Mucosa of stomach (tissue), 1 donor: ENCODE data around the gene LBX1.

Experiments
- H3K27me3 ChIP-seq: one replicate; pipeline ENCODE4 v1.7.0; 2013; ENCODE audit warnings: mild to moderate bottlenecking, low read length; ENCODE audit not compliant: control insufficient read depth, insufficient read depth
- H3K36me3 ChIP-seq: one replicate; pipeline ENCODE4 v1.7.0; 2013; ENCODE audit warnings: low read length; ENCODE audit not compliant: control insufficient read depth, insufficient read depth
- H3K4me1 ChIP-seq: one replicate; pipeline ENCODE4 v1.7.0; 2013; ENCODE audit warnings: mild to moderate bottlenecking, low read length; ENCODE audit not compliant: control insufficient read depth, insufficient read depth
- H3K4me3 ChIP-seq: one replicate; pipeline ENCODE4 v1.7.0; 2013; ENCODE audit warnings: low read length
- H3K9ac ChIP-seq: one replicate; pipeline ENCODE4 v1.7.0; 2013; ENCODE audit warnings: mild to moderate bottlenecking, low read length, moderate library complexity
- H3K9me3 ChIP-seq: one replicate; pipeline ENCODE4 v1.7.0; 2013; ENCODE audit warnings: mild to moderate bottlenecking, low read length, moderate library complexity; ENCODE audit not compliant: control insufficient read depth
- donor health status: Pancreatic carcinoma.

The LBX1 gene

GRCh38 chr10:101221549-101221948 lies 7.7 kb downstream of the LBX1 start:
- Histone ChIP-seq H3K9me3 (no peaks in the 10 kb centered on the region), H3K9ac (no peak overlapping the region), H3K27me3 (peaks cover 100% of the 10 kb centered on the region), H3K4me1 (peaks cover 31% of the 10 kb centered on the region), H3K36me3 (no peaks in the 10 kb centered on the region), H3K4me3 (no peak overlapping the region)

- no peaks in the 10 kb centered on the region for H3K9me3 ChIP-seq
- no peak overlapping the region for H3K4me3 ChIP-seq
- H3K27me3 ChIP-seq: peaks cover 100% of the 10 kb centered on the region
- H3K36me3 ChIP-seq: no peaks in the 10 kb centered on the region
- no peak overlapping the region for H3K9ac ChIP-seq
- H3K4me1 ChIP-seq: peaks cover 37% of the 10 kb centered on the region
Observed at GRCh38 chr10:101219946-101220451, 9.3 kb downstream of the LBX1 start.

- H3K4me3 ChIP-seq: no peak overlapping the region
- H3K4me1 ChIP-seq: peaks cover 39% of the 10 kb centered on the region
- H3K36me3 ChIP-seq: no peaks in the 10 kb centered on the region
- H3K27me3 ChIP-seq: peaks cover 99% of the 10 kb centered on the region
- H3K9me3 ChIP-seq: no peaks in the 10 kb centered on the region
- no peak overlapping the region for H3K9ac ChIP-seq
Observed at GRCh38 chr10:101219139-101219945, 9.9 kb downstream of the LBX1 start.

GRCh38 chr10:101218351-101219138 lies 10.7 kb downstream of the LBX1 start:
- H3K4me1 ChIP-seq: peaks cover 41% of the 10 kb centered on the region
- no peak overlapping the region for H3K4me3 ChIP-seq
- H3K36me3 ChIP-seq: no peaks in the 10 kb centered on the region
- no peak overlapping the region for H3K9ac ChIP-seq
- peaks cover 99% of the 10 kb centered on the region for H3K27me3 ChIP-seq
- H3K9me3 ChIP-seq: no peaks in the 10 kb centered on the region

GRCh38 chr10:101217450-101218281 lies 11.6 kb downstream of the LBX1 start:
- Histone ChIP-seq H3K9ac (no peak overlapping the region), H3K27me3 (peaks cover 99% of the 10 kb centered on the region), H3K4me3 (no peak overlapping the region), H3K4me1 (peaks cover 33% of the 10 kb centered on the region), H3K9me3 (no peaks in the 10 kb centered on the region), H3K36me3 (no peaks in the 10 kb centered on the region)

- Histone ChIP-seq H3K9ac (no peak overlapping the region), H3K36me3 (no peaks in the 10 kb centered on the region), H3K9me3 (no peaks in the 10 kb centered on the region), H3K27me3 (peaks cover 97% of the 10 kb centered on the region), H3K4me1 (peaks cover 33% of the 10 kb centered on the region), H3K4me3 (no peak overlapping the region)
Observed at GRCh38 chr10:101217044-101217425, 12.2 kb downstream of the LBX1 start.

GRCh38 chr10:101216207-101217043 lies 12.8 kb downstream of the LBX1 start:
- Histone ChIP-seq H3K27me3 (peaks cover 97% of the 10 kb centered on the region), H3K36me3 (no peaks in the 10 kb centered on the region), H3K4me3 (no peak overlapping the region), H3K4me1 (peaks cover 33% of the 10 kb centered on the region), H3K9ac (no peak overlapping the region), H3K9me3 (no peaks in the 10 kb centered on the region)

- H3K9ac ChIP-seq: no peak overlapping the region
- H3K4me1 ChIP-seq: peaks cover 33% of the 10 kb centered on the region
- H3K4me3 ChIP-seq: no peak overlapping the region
- H3K27me3 ChIP-seq: peaks cover 95% of the 10 kb centered on the region
- no peaks in the 10 kb centered on the region for H3K36me3 ChIP-seq
- no peaks in the 10 kb centered on the region for H3K9me3 ChIP-seq
Observed at GRCh38 chr10:101215397-101216206, 13.7 kb downstream of the LBX1 start.

GRCh38 chr10:101214446-101215396 lies 14.5 kb downstream of the LBX1 start:
- H3K4me3 ChIP-seq: no peak overlapping the region

GRCh38 chr10:101208543-101208942 lies 20.7 kb downstream of the LBX1 start:
- H3K9me3 ChIP-seq: no peaks in the 10 kb centered on the region
- peaks cover 46% of the 10 kb centered on the region for H3K27me3 ChIP-seq
- H3K36me3 ChIP-seq: no peaks in the 10 kb centered on the region
- H3K4me3 ChIP-seq: no peak overlapping the region
- no peak overlapping the region for H3K9ac ChIP-seq
- no peaks in the 10 kb centered on the region for H3K4me1 ChIP-seq

More at GRCh38 chr10:101214446-101215396, 14.5 kb downstream of the LBX1 start:
- no peaks in the 10 kb centered on the region for H3K36me3 ChIP-seq
- H3K4me1 ChIP-seq: peaks cover 33% of the 10 kb centered on the region
- no peak overlapping the region for H3K9ac ChIP-seq
- no peaks in the 10 kb centered on the region for H3K9me3 ChIP-seq
- H3K27me3 ChIP-seq: peaks cover 87% of the 10 kb centered on the region
